GM12878 (cell line): ENCODE data around the gene LCN9. TPM values are rescaled to one million over a fixed set of nuclear protein-coding genes. Genes with fewer than 3 reads are reported as not detected.

Source experiments
- ATAC-seq: fragments of 200-7000 bp; cut with Tn5 transposase; 3 replicates; pipeline ENCODE4 v1.9.1; 2020; ENCODE audit warnings: mild to moderate bottlenecking, moderate library complexity
- Bru-seq: library from RNA; stranded (reverse); fragments of 400-500 nt; gene quantifications from one replicate; lab custom pipeline; 2021; lab: Mats Ljungman, UMichigan
- BruChase-seq, 2 experiments: library from RNA; stranded (reverse); fragments of 400-500 nt; gene quantifications; one replicate each; lab custom pipeline; 2021; lab: Mats Ljungman, UMichigan
- BruUV-seq: library from RNA; stranded (reverse); fragments of 400-500 nt; replicated peaks from 2 replicates; lab custom pipeline; 2021; lab: Mats Ljungman, UMichigan
- CTCF ChIA-PET: fragments of 300-600 bp; sonication (Branson Sonifier 250); formaldehyde crosslinking; extraction: SDS; loops from one replicate; lab custom pipeline; 2021; ENCODE audit warnings: inconsistent platforms; lab: Yijun Ruan, JAX
- POLR2A ChIA-PET: fragments of 350-600 bp; formaldehyde crosslinking; extraction: SDS; loops from one replicate; lab custom pipeline; 2021; ENCODE audit warnings: inconsistent platforms; lab: Charles Lee
- RAD21 ChIA-PET: fragments of 300-600 bp; sonication (Branson Sonifier 250); formaldehyde crosslinking; loops from one replicate; lab custom pipeline; 2023; ENCODE audit warnings: antibody characterized with exemption; ENCODE audit not compliant: unreplicated experiment; lab: Charles Lee
- SMC1A ChIA-PET: fragments of 300-600 bp; sonication (Branson Sonifier 250); formaldehyde crosslinking; loops from one replicate; lab custom pipeline; 2023; ENCODE audit not compliant: unreplicated experiment, uncharacterized antibody; lab: Charles Lee
- DNase-seq: peaks from one replicate; pipeline ENCODE4 v3.0.0-alpha.2; 2011; ENCODE audit warnings: low read depth, low spot score
- FAIRE-seq: peaks from 3 replicates; lab custom pipeline; 2011; peaks lifted over from hg19 to GRCh38; lab: Jason Lieb, UNC
- H2AFZ ChIP-seq: 2 replicates; pipeline ENCODE4 v1.6.0; 2011; ENCODE audit warnings: low read depth, low read length, control low read depth; ENCODE audit not compliant: control insufficient read depth
- H3K27ac ChIP-seq: 2 replicates; pipeline ENCODE4 v1.5.1; 2011; ENCODE audit warnings: control low read depth; ENCODE audit not compliant: control insufficient read depth, insufficient read depth
- H3K27me3 ChIP-seq, 2 experiments: replicated peaks in 1 of 2; 2 replicates each; pipeline versions ENCODE4 v1.6.0 to v1.6.1; 2011; ENCODE audit warnings: low read length in 1 of 2; ENCODE audit not compliant: control insufficient read depth in 2 of 2, insufficient read depth in 2 of 2
- H3K36me3 ChIP-seq, 2 experiments: 2 replicates each; pipeline ENCODE4 v1.5.1; 2011; ENCODE audit warnings: low read length in 1 of 2; ENCODE audit not compliant: control insufficient read depth in 2 of 2, insufficient read depth in 2 of 2
- H3K4me1 ChIP-seq: 2 replicates; pipeline ENCODE4 v1.6.1; 2011; ENCODE audit warnings: mild to moderate bottlenecking, low read length, moderate library complexity, mixed read lengths; ENCODE audit not compliant: control insufficient read depth, insufficient read depth
- H3K4me2 ChIP-seq: 2 replicates; pipeline ENCODE4 v1.6.0; 2011; ENCODE audit warnings: control low read depth; ENCODE audit not compliant: control insufficient read depth, insufficient read depth
- H3K4me3 ChIP-seq: fragments of 200-600 bp; sonication (generic); 2 replicates; pipeline ENCODE4 v1.5.1; 2016
- H3K79me2 ChIP-seq: 2 replicates; pipeline ENCODE4 v1.6.0; 2011; ENCODE audit warnings: low read length; ENCODE audit not compliant: control insufficient read depth, insufficient read depth
- H3K9ac ChIP-seq: 2 replicates; pipeline ENCODE4 v1.8.0; 2011; ENCODE audit warnings: low read length, control low read depth, mixed read lengths; ENCODE audit not compliant: control insufficient read depth, insufficient read depth
- H3K9me3 ChIP-seq: replicated peaks from 3 replicates; pipeline ENCODE4 v1.5.1; 2011; ENCODE audit warnings: mild to moderate bottlenecking, low read length; ENCODE audit not compliant: control insufficient read depth, insufficient read depth
- H4K20me1 ChIP-seq: 2 replicates; pipeline ENCODE4 v1.6.0; 2011; ENCODE audit not compliant: control insufficient read depth, insufficient read depth
- POLR2AphosphoS5 ChIP-seq: IDR thresholded peaks from 2 replicates; pipeline ENCODE4 v1.6.1; 2011; ENCODE audit warnings: mild to moderate bottlenecking, low read length, inconsistent platforms
- RCOR1 ChIP-seq: conservative IDR thresholded peaks from 2 replicates; pipeline ENCODE4 v1.6.1; 2012; ENCODE audit warnings: low read depth, low read length, improper control_type of control experiment
- SIN3A ChIP-seq: IDR thresholded peaks from 2 replicates; pipeline ENCODE4 v1.6.1; 2012; ENCODE audit warnings: low read depth, low read length, improper control_type of control experiment
- WGBS: methylation state at CpG from one replicate; pipeline ENCODE4 v1.1.6; 2016; ENCODE audit warnings: low lambda C conversion rate; ENCODE audit not compliant: insufficient replicate concordance, insufficient coverage; ENCODE audit errors: missing lambda C conversion rate; 5-methylcytosine and 5-hydroxymethylcytosine counted together
- in situ Hi-C: fragments of 300-500 bp; cut with MboI; formaldehyde crosslinking; loops from 9 replicates; pipeline ENCODE4 v1.14.3; 2018; ENCODE audit warnings: mixed read lengths
- intact Hi-C: fragments of 100-400 bp; cut with micrococcal nuclease; formaldehyde crosslinking; loops from one replicate; pipeline ENCODE4 v1.14.2; 2022; ENCODE audit not compliant: unreplicated experiment
- long read RNA-seq, 2 experiments: library from polyadenylated mRNA; unstranded; transcript quantifications; one replicate each; pipeline ENCODE4 v2.0.0, GENCODE V29; 2019 to 2020
- polyA minus RNA-seq, 3 experiments: library from RNA; depleted of rRNA, polyadenylated mRNA; stranded (reverse); fragments of >200 nt; gene quantifications; 2 replicates each; pipeline ENCODE4 v1.2.3, GENCODE V29; 2011
- polyA plus RNA-seq, 11 experiments: library from polyadenylated mRNA; depleted of rRNA in 4 of 11; unstranded in 6 of 11; stranded (reverse) in 5 of 11; fragments of >200 nt; fragmentation: Nextera tagmentation in 4 of 11; fragmentation: Illumina TruSeq in 1 of 11; extraction: Ambion mirVana in 4 of 11; extraction: Trizol in 1 of 11; gene quantifications; 1 replicate in 1 of 11; 2 replicates in 10 of 11; pipeline versions ENCODE4 v1.2.1 to v1.2.3, GENCODE V29; 2011 to 2016; ENCODE audit warnings: inconsistent platforms in 2 of 11, missing spikeins in 2 of 11, low read depth in 1 of 11
- total RNA-seq, 4 experiments: library from RNA; depleted of rRNA in 3 of 4; stranded (reverse); fragments of >200 nt in 3 of 4; fragmentation: Illumina TruSeq in 1 of 4; extraction: Trizol in 1 of 4; gene quantifications; 2 replicates each; pipeline versions ENCODE4 v1.2.1 to v1.2.3, GENCODE V29; 2013 to 2021

The LCN9 gene, protein sequence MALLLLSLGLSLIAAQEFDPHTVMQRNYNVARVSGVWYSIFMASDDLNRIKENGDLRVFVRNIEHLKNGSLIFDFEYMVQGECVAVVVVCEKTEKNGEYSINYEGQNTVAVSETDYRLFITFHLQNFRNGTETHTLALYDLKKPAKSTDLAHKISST
- total RNA-seq (2013; cell fraction: nucleolus; rRNA removed): not detected in 2 replicates
- not detected in 2 replicates for total RNA-seq (2014; rRNA removed)
- not detected in 2 replicates for total RNA-seq (2014; rRNA removed; fragmentation: Illumina TruSeq; extraction: Trizol)
- not detected in 2 replicates for total RNA-seq (2021)
- not detected for polyA plus RNA-seq (2011; ENCODE audit: low read depth)
- not detected in 2 replicates for polyA plus RNA-seq (2011; rRNA removed)
- polyA plus RNA-seq (2011; cell fraction: cytosol; rRNA removed): not detected in 2 replicates
- polyA plus RNA-seq (2011; cell fraction: nucleus; rRNA removed): 0.16 TPM in 1 of 2 replicates, not detected in the other
- not detected in 2 replicates for polyA plus RNA-seq (2012)
- polyA plus RNA-seq (2014; fragmentation: Illumina TruSeq; extraction: Trizol): not detected in 2 replicates
- not detected for polyA plus RNA-seq (2014; fragmentation: Nextera tagmentation; extraction: Ambion mirVana)
- polyA plus RNA-seq (2014; rRNA removed): not detected in 2 replicates
- polyA plus RNA-seq (2016; fragmentation: Nextera tagmentation; extraction: Ambion mirVana): not detected
- not detected in 2 replicates for polyA minus RNA-seq (2011; rRNA and poly(A)+ RNA removed)
- polyA minus RNA-seq (2011; cell fraction: cytosol; rRNA and poly(A)+ RNA removed): not detected in 2 replicates
- not detected in 2 replicates for polyA minus RNA-seq (2011; cell fraction: nucleus; rRNA and poly(A)+ RNA removed)
- not detected for Bru-seq, nascent RNA
- percentile 17 among the genes with signal in this experiment for BruChase-seq, experiment 1, labeled RNA remaining after a 6-hour chase
- not detected for BruChase-seq, experiment 2, labeled RNA remaining after a 2-hour chase
- long read RNA-seq, experiment 1: 0 reads
- long read RNA-seq, experiment 2: 0 reads

DNA sequence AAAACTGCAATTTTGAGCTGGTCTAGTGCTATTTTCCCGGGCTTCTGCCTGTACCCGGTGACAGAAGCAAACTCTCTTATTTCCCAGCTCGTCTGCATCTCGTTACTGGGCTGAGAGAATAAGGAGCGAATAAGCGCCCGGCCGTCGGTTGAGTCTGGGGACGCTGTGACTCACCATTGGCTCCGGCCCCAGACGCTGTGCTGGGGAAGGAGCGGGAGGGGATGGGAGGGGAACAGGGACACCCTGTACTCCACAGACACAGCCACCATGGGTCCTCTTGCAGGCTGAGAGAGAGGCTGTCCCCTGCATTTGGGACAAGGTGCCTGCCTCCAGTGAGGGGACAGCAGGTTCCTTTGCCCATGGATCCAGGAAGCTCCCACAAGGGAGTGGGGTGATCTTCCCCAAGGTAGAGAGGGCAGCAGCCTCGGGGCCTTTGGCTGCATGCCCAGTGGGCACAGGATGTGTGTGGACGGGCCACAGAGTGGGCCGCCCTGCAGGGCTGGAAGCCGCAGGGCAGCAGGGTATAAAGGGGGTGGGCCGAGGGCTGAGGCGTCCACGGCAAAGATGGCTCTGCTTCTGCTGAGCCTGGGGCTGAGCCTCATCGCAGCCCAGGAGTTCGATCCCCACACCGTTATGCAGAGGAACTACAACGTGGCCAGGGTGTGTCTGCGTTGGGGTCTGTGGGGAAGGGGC is at the start of gene LCN9:
LCN9 (plus strand) TSS at position 552 of the 693 bp plus-strand sequence; CDS start at position 565, 13 bp downstream.
- no peak within 1 kb of the TSS for H2AFZ ChIP-seq
- ChIA-PET SMC1A (no interaction called here), POLR2A (no interaction called here), CTCF (no interaction called here), RAD21 (no interaction called here)
- TF ChIP-seq RCOR1 (no peak), POLR2AphosphoS5 (no peak), SIN3A (no peak)
- intact Hi-C loops (no loop called here), in situ Hi-C loops (no loop called here)
- no TSS peak for BruUV-seq
- WGBS: 39% methylated on average over 22 of the region's 25 CpGs
- FAIRE-seq (no peak), ATAC-seq (no peak), DNase-seq (no peak)
- H3K4me3 ChIP-seq: no peak within 1 kb of the TSS
- no peaks in the 10 kb centered on the region for H3K36me3 ChIP-seq
- no peaks in the 10 kb centered on the region for H3K4me1 ChIP-seq
- no peaks in the 10 kb centered on the region for H4K20me1 ChIP-seq
- no peaks in the 10 kb centered on the region for H3K9me3 ChIP-seq
- no peaks in the 10 kb centered on the region for H3K79me2 ChIP-seq
- no peak within 1 kb of the TSS for H3K4me2 ChIP-seq
- no peaks in the 10 kb centered on the region for H3K27me3 ChIP-seq
- H3K27ac ChIP-seq: no peak within 1 kb of the TSS
- H3K9ac ChIP-seq: no peak within 1 kb of the TSS
